GM18861 (cell line): ENCODE results near the gene CCDC85C.

Experiments used
- ATAC-seq: cut with Tn5 transposase; IDR thresholded peaks from one replicate; pipeline ENCODE4 v1.9.1; 2021; ENCODE audit not compliant: unreplicated experiment

Gene CCDC85C

DNA sequence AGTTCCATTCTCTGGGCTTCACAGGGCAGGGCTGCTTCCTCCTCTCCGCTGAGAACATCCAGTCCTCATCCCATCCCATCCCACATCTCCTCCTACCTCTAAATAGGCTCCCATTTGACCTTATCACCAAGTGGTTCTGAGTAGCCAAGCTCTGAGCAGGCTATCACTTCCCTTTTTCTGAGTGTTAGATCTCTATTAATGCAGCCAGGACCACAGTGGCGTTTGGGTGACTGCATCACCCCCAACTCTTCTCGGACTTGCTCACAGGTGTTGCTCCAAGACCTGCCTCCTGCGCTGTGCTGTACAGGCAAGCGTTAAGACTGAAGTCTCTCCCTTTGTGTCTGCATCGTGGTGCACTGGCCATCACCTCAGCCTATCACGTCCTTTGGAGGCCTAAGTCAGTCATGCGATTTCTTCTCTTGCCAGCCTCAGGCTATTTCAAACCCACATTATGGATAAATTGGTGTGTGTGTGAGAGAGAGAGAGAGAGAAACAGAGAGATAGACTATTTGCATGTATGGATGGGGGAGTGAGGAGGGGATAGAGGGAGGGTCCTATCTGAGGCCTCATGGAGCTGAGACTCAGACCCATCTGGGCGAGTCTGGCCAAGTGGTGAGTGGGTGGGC, 28.5 kb upstream of the CCDC85C start:
- ATAC-seq, result no peak

DNA sequence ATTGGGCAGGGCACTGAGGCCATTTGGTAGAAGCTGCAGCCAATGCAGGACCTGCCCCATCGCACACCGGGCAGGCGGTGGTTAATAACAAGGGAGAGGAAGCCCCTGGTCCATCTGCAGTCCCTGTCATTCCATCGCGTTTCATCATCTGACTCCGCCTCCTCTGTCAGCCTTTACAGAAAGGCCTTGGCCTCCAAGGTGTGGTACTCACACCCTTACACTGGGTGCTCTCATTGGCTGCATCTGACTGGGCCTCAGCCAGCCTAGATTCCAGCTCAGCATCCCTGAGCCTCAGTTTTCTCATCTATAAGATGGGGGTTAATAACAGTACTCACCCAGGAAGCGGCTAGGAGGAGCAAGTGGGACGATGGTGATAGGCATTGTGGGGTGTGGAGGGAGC, 26.2 kb upstream of the CCDC85C start:
- no peak for ATAC-seq

DNA sequence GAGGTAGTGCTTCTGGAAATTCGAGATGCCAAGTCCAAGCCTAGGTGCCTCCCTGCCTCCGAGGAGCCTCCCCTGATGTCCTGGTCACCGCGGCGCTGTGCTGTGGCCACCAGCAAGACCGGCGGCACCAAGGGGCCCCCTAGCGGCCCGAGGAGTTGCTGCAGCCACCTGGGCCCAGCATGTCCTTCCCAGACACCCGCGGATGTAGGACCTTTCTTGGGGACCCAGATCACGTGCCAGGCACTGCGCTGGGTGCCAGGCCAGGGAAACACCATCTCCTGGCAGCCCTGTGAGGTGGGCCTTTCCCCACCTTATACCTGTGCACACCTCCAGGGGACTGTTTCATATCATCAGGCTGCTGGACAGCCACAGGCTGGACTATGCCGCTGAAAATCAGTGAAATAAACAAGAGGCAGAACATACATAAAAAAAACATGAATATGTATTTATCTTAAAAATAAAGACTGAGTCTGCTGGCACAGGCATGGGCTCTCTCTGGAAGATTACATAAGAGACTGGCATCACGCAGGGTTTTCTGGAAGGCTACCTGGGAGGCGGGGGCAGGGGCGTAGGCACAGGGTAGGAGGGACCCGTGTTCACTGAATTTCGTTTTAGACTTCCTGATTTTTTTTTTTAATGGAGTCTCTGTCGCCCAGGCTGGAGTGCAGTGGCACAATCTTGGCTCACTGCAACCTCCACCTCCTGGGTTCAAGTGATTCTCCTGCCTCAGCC, 25.0 kb upstream of the CCDC85C start:
- ATAC-seq, result peak; percentile 54

DNA sequence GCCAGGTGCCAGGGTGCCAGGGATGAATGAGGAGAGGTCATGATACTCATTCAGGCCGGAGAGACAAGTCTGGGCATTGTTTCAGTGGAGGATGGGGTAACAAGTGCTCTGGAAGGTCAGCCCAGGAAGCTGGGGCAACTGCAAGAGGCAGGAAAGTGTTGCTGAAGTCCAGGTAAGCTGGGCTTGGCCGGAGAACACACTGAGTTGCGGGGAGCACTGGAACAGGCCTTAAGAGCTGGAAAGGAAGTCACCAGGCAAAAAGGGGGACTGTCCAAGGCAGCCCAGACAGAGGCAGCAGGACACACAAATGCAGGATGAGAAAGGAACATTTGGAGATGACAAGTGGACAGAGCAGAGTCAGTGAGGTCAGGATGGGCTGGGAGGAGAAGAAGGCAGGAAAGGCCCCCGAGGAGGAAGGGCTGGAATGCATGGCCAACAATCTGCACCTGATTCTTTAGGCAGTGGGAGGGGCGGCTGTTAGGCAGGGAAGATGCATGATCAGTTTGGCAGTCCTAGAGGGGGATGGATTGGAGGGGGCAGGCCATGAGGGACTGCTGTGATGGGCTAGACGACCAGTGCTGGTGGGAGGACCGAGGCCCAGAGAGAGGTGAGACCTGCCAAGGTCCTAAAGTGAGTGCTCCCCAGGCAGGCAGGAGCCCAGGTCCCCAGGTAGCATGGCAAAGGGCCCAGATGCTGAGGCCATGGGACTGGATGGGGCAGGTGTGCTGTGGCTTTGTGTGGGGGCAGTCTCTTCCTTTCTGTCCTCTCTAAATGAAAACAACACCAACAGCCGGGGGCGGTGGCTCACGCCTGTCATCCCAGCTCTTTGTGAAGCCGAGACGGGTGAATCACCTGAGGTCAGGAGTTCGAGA, 23.7 kb upstream of the CCDC85C start:
- ATAC-seq, result no peak

DNA sequence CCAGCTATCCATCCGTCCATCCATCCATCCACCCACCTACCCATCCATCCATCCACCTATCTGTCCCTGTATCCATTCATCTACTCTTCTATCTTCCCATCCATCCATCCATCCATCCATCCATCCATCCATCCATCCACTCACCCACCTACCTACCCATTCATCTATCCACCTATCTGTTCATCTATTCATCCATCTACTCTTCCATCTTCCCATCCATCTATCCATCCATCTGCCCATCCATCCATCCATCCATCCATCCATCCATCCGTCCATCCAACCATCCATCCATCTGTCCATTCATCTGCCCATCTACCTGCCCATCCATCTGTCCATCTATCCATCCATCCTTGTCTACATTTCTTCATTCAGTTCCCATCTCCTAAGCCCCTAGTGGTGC, 23.1 kb upstream of the CCDC85C start:
- no peak for ATAC-seq

DNA sequence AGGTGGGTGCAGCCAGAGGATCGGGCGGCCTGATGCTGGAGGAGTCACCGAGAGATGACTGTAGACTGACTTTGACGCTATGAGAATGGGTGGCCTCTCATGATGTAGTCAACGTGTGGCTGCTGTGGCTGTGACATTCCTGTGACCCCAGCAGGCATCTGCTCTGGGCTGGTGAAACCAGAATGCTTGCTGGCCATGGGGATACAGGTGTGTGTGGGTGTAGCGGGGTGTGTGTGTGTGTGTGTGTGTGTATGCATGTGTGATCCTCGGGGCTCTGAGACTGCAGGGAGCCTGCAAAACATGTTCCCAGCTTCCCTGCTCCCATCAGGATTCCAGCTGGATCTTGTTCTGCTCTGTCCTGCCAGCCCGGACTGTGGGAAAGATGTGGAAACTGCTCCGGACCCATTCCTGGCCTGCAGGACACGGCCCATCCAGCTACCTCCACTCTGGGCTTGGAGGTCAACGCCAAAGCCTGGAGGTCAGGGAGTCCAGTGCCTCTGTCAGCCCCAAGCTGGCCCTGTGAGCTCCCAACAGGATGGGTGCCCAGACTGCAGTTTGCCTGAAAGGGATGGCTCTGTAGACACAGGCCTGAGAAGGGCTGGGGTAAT, 22.1 kb upstream of the CCDC85C start:
- ATAC-seq, result no peak

DNA sequence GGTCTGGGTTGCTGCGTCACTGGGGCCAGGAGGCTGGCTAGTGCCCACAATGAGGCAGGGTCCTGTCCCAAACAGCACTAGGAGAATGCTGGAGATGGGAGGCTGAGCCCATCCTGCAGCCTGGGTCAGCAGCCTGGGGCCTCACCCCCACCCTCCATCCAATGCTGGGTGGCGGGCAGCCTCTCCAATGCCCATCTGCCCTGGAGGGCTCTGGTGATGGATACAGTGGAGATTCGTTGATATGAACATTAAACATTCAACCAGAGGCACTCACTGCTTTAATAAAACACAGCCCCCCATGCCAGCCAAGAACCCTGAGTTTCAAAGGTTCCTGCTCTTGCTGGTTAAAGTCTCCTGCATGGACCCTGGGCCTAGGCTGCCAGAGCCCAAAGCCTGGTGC, 21.5 kb upstream of the CCDC85C start:
- no peak for ATAC-seq

DNA sequence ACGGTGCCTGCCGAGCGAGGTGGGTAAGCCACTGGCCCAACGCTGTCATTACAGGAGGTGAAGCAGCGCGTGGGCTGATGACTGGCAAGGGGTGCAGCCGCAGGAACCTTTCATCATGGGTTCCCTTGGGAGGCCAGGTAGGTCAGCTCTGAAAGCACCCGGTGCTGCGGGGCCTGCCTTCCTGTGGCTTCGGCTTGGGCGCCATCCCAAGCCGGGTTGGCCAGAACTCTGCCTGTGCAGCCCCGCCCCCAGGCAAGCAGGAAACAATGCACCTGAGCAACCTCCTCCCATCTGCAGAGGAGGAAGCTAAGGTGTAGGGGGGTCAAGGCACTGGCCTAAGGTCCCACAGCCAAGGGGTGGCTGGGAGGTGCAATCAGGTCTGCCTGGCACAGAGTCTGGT, 21.0 kb upstream of the CCDC85C start:
- ATAC-seq, result no peak

DNA sequence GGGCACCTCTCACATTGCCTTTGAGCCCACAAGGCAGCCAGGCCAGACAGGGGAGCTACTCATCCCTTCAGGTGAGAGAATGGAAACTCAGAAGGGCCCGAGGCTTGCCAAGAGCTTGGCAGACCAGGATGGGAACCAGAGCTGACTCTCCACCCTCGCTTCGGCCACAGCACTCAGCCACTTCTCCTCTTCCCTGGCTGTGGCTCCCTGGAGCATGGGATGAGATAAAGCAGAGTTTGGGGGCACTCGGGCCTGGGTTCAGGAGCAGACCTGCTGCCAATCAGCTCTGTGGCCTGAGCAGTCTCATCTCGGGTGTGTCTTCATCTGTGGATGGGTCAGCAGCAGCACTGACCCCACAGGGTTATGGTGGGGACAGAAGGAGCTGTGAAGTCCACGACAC, 20.0 kb upstream of the CCDC85C start:
- no peak for ATAC-seq

DNA sequence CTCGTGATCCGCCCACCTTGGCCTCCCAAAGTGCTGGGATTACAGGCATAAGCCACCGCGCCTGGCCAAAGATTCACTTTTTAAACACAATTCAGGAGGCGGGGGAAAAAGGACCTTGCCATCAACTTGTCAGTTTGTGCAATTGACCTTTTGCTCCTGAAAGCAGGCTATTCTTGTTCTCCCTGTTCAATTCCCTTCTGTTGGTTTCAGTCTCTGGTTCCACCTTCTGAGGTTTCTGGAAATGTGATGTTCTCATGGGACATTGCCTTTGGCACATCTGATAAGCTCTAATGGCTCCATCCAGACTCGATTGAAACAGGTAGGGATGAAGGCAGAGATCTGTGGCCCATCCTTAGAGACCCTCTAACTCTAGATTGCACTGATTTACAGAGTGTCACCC, 17.9 kb upstream of the CCDC85C start:
- ATAC-seq, result no peak

DNA sequence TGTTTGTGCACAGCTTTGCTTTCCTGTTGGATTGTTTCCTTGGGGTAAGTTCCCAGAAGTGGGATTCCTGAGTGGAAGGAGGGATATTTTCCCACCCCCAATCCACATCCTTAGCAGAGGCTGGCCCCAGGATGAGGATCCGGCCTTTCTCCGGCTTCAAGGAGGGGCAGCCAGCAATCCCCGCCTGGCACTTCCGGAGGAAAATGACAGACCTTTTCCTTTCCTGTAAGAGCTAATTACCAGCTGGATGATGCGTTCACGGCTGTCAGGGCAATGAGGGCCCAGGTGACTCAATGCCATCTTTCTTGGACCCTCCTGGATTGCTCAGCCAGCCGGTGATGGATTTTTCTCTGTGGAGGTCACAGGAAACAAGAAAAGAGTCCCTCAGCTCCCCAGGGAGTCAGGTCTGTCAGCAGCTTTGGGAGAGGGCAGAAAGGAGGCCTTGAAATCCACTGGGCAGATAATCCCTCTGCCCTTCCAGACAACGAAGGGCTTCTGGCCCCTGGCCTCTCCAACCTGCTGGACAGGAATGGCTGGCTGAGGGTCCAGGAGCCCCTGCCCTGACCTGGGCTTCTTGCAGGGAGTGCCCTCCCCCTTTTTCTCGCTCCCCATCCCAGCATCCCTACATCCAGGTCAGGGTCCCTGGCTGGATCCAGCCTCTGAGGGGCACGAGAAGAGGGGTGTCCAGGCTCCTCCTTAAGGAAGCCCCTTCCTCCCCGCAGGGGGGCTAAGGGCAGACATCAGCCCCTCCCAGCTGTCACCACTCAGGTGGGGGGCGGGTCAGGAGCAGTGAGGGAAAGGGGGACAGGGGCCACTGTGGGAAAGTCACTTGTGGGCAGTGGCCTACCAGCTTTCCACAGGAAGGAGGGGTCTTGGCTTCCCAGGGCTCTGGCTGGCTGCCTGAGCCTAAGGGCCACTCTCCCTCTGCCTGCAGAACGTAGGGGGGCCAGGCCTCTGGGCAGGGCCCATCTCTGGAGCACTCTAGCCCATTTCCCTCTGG, 16.1 kb upstream of the CCDC85C start:
- ATAC-seq, result no peak

DNA sequence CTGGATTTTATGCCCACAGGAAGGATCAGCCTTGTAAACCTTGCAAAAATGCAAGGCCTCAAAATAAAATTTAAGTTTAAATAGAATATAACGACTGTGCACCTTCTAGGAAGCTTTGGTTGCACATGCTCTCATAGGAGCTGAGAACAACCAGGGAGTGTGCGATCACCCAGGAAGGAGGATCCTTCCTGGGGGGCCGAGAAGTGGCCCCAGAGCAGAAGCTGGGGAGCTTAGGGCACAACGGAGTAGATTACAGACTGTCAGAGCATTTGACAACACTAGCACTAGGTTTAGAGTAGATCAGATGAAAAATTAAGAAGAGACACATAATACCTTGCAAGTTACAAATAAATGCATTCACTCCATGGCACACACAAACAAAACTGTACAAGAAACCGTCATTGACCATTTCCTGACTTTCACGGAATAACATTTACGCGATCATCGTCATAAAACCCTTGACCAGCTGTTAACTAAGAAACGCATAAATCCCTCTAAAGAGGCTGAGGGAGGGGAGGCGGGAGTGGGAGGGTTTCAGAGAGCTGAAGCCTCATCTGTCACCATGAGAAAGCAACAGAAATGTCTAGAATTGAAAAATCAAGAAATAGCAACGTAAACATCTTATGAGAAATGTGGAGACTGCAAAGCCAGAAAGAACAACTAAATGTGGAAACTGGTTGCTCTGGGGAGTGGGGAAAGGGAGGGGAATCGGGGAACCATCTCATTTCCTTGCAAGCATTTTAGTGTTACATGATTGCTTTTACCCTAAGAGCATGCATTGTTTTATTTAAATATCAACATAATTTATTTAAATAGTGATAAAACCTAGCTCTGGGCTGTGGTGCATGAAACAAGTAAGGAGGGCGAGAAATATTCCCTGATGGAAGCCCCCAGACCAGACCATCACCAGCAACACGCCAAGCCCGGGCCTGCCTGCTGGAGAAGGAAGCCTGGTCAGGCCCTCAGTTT, 13.1 kb upstream of the CCDC85C start:
- no peak for ATAC-seq

DNA sequence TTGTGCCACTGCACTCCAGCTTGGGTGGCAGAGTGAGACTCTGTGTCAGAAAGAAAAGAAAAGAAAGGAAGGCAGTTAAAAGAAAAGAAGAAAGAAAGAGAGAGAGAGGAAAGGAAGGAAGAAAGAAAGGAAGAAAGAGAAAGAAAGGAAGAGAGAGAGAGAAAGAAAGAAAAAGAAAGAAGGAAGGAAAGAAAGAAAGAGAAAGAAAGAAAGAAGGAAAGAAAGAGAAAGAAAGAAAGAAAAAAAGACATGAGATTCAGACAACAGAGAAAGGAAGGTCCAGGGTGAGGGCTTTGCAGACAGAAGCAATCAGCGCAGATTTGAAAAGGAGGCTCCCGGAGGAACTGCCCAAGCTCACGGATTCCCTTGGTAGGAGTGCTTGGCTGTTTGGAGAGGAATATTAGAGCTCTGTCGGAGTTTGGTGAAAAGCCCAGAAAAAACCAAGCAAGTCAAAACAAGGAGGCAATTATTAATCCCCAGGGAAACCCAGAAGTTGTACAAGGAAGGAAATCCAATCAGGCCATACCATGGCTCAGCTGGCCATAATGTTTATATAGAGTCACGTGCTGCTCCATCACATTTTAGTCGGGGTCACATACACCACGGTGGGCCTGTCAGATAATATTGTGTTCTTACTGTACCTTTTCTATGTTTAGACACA, 11.6 kb upstream of the CCDC85C start:
- ATAC-seq, result no peak

DNA sequence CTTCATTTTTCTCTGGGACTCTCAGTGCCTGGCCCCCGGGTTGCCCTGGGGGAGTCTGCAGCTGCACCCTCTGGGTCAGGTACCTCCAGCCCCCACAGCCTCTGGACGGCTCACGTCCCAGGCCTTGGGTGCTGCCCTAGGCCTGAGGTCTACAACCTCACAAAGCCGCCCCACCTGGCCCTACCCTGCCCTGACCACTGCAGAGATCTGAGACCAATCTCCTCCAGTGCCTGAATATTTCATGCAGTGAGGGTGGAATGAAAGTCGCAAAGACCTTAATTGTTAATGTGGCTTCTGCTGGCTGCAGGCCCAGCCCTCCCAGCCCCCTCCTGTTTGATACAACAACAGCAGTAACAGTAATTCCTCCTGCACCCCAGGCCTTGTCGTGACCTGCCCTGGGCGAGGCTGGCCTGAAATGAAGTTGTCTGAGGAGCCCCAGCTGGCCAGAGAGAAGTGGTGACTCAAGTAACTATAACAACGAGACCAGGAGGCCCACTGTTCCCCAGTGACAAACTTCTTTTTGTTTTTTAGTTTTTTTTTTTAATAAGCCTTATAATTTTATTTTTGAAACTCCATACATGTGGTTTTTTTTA, 8.8 kb upstream of the CCDC85C start:
- ATAC-seq, result no peak

DNA sequence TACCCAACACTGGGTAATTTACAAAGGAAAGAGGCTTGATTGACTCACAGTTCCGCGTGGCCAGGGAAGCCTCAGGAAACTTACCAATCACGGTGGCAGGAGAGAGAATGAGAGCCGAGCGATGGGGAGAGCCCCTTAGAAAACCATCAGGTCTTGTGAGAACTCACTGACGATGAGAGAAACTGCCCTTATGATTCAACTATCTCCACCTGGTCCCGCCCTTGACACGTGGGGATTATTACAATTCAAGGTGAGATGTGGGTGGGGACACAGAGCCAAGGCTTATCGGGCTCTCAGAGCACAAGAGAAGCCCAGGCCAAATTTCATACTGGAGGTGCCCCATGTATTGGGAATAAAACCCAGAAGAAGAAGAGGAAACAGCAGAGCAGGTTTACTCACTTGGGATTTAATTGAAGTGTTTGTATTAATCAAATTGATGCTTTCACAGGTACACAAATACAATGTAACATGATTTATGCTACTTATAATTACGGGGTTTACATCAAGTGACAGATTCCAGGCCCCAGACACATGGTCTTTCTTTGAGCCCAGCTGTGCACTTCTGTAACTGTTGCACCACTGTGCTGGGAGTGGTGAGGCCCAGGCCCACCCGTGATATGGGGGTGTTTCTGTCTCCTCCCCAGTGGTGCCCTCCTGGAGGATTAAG, 8.2 kb upstream of the CCDC85C start:
- no peak for ATAC-seq

DNA sequence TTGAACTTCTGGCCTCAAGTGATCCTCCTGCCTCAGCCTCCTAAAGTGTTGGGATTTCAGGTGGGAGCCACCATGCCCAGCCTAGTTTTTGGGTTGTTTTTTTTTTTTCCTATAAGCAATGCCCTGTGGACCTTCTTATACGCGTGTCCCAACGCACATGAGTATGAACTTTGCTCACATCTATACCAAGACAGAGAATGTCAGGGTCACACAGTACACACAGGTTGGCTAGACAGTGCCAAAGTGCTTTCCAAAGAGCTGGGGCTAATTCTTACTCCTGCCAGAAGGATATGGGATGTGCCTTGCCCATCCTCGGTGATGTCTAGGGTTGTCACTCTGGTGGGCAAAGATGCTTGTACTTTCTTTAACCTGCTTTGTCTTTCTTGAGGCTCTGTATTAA, 7.6 kb upstream of the CCDC85C start:
- no peak for ATAC-seq

DNA sequence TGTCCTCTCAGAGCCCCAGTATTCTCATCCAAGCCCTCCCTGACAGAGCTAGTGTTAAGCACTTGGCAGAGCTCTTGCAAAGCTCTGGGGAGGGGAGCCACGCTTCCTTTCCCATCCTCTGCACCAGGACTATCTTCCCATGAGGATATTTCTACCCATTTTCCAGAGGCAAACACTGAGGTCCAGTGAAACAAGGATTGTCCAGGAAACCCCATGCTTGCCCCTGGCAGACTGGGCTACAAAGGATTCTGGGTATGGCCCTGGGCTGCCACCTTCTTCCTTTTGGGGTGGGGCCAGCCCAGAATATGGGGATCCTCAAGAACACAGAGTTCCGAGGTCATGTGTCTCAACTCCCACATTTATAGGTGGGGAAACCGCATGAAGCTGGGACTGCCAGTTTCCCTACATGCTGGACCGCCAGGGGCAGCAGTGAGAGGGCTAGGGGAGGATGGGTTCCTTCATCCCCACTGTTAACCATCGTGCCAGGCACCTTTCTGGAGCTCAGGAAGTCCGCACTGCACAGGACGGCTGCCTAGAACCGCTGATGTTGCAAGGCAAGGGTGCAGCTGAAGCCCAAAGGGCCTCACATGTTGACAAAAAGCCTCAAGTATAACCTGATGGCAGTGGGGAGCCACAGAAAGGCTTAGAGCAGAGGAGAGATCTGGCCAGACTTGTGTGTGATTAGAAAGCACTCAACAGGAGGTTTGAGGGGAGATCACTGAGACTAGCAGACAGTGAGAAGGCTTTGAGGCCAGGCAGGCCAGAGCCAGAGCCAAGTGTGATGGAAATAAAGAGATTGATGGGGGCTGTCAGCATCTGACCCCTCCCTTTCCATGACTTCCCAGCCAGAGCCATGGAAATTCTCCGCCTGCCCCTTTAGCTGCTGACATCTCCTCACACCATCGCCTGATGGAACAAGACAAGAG, 5.5 kb upstream of the CCDC85C start:
- ATAC-seq, result no peak
